H1 (cell line): Measurements from ENCODE around the gene HIBADH. TPM values are rescaled to one million over a fixed set of nuclear protein-coding genes. Genes with fewer than 3 reads are reported as not detected.

ENCODE experiments used
- CTCF ChIA-PET: fragments of 300-600 bp; sonication (Branson Sonifier 250); formaldehyde crosslinking; loops from one replicate; lab custom pipeline; 2021; ENCODE audit not compliant: partially characterized antibody; lab: Charles Lee
- POLR2A ChIA-PET: fragments of 300-600 bp; sonication (Branson Sonifier 250); formaldehyde crosslinking; loops from one replicate; lab custom pipeline; 2021; ENCODE audit warnings: inconsistent platforms; ENCODE audit not compliant: partially characterized antibody; lab: Charles Lee
- DNase-seq, 2 experiments: peaks; one replicate each; pipeline versions ENCODE4 v3.0.0 to v3.0.0-alpha.2; 2010 to 2022; ENCODE audit warnings: low spot score in 2 of 2, low read depth in 1 of 2, mixed read lengths in 1 of 2
- FAIRE-seq: peaks from 2 replicates; lab custom pipeline; 2011; peaks lifted over from hg19 to GRCh38; lab: Jason Lieb, UNC
- H2AFZ ChIP-seq: 2 replicates; pipeline ENCODE4 v1.8.1; 2012; ENCODE audit warnings: low read length, inconsistent platforms
- H2AK5ac ChIP-seq: 2 replicates; pipeline ENCODE4 v1.6.1; 2013; ENCODE audit warnings: low read depth, low read length
- H2BK120ac ChIP-seq: replicated peaks from 2 replicates; pipeline ENCODE3; 2013; ENCODE audit warnings: low read depth, low read length, inconsistent platforms
- H2BK12ac ChIP-seq: 2 replicates; pipeline ENCODE4 v1.6.1; 2013; ENCODE audit warnings: low read depth, low read length
- H2BK15ac ChIP-seq: 2 replicates; pipeline ENCODE4 v1.6.1; 2013; ENCODE audit warnings: low read length
- H2BK20ac ChIP-seq: 2 replicates; pipeline ENCODE4 v1.6.1; 2013; ENCODE audit warnings: low read length
- H2BK5ac ChIP-seq: 2 replicates; pipeline ENCODE4 v1.6.1; 2013; ENCODE audit warnings: low read depth, low read length
- H3K14ac ChIP-seq: 2 replicates; pipeline ENCODE4 v1.6.1; 2013; ENCODE audit warnings: inconsistent platforms; ENCODE audit not compliant: insufficient read length
- H3K18ac ChIP-seq: 2 replicates; pipeline ENCODE4 v1.6.1; 2013; ENCODE audit warnings: low read length; ENCODE audit errors: extremely low read depth
- H3K23ac ChIP-seq: 2 replicates; pipeline ENCODE4 v1.6.1; 2013; ENCODE audit warnings: inconsistent platforms; ENCODE audit not compliant: insufficient read length
- H3K23me2 ChIP-seq: 2 replicates; pipeline ENCODE4 v1.6.1; 2013; ENCODE audit warnings: low read depth, low read length
- H3K27ac ChIP-seq: 2 replicates; pipeline ENCODE4 v1.6.1; 2011; ENCODE audit warnings: low read depth, low read length, inconsistent platforms
- H3K27me3 ChIP-seq, 4 experiments: replicated peaks in 1 of 4; 1 replicate in 1 of 4; 2 replicates in 3 of 4; pipeline versions ENCODE4 v1.6.1 to v1.8.1; 2011 to 2013; ENCODE audit warnings: low read length in 3 of 4, mild to moderate bottlenecking in 3 of 4, inconsistent platforms in 2 of 4, mixed read lengths in 2 of 4, moderate library complexity in 1 of 4; ENCODE audit not compliant: control insufficient read depth in 3 of 4, insufficient read depth in 3 of 4; ENCODE audit errors: extremely low read depth in 1 of 4
- H3K36me3 ChIP-seq, 4 experiments: 2 replicates each; pipeline versions ENCODE4 v1.6.1 to v1.8.1; 2011 to 2013; ENCODE audit warnings: mild to moderate bottlenecking in 4 of 4, low read length in 3 of 4, moderate library complexity in 2 of 4, control low read depth in 1 of 4, inconsistent platforms in 1 of 4; ENCODE audit not compliant: insufficient read depth in 4 of 4, control insufficient read depth in 2 of 4
- H3K4ac ChIP-seq: replicated peaks from 2 replicates; pipeline ENCODE3; 2013; ENCODE audit warnings: low read length, low read depth, mixed read lengths, inconsistent platforms; ENCODE audit not compliant: insufficient read length
- H3K4me1 ChIP-seq, 4 experiments: replicated peaks in 1 of 4; 1 replicate in 1 of 4; 2 replicates in 3 of 4; pipeline versions ENCODE4 v1.6.1 to v1.8.1; 2011 to 2013; ENCODE audit warnings: low read length in 3 of 4, inconsistent platforms in 2 of 4, mixed read lengths in 1 of 4; ENCODE audit not compliant: insufficient read depth in 4 of 4, control insufficient read depth in 3 of 4
- H3K4me2 ChIP-seq, 2 experiments: 2 replicates each; pipeline versions ENCODE4 v1.6.1 to v1.8.1; 2011 to 2013; ENCODE audit warnings: low read depth in 2 of 2, low read length in 2 of 2, control low read depth in 1 of 2, inconsistent platforms in 1 of 2, mild to moderate bottlenecking in 1 of 2; ENCODE audit not compliant: insufficient read depth in 1 of 2
- H3K4me3 ChIP-seq, 4 experiments: fragments of 200-600, 300-600 bp in 1 of 4; sonication (generic), shearing (Covaris generic), sonication (Bioruptor Twin) in 1 of 4; 2 replicates each; pipeline versions ENCODE4 v1.5.1 to v1.8.1; 2011 to 2016; ENCODE audit warnings: low read length in 4 of 4, low read depth in 3 of 4, control low read depth in 2 of 4, inconsistent platforms in 2 of 4, mild to moderate bottlenecking in 2 of 4, mixed read lengths in 1 of 4, moderate library complexity in 1 of 4; ENCODE audit not compliant: insufficient read depth in 2 of 4; ENCODE audit errors: extremely low read depth in 1 of 4
- H3K56ac ChIP-seq: replicated peaks from 2 replicates; pipeline ENCODE3; 2013; ENCODE audit warnings: low read depth, mild to moderate bottlenecking, mixed read lengths, low read length, inconsistent platforms; ENCODE audit not compliant: insufficient read length
- H3K79me1 ChIP-seq: 2 replicates; pipeline ENCODE4 v1.6.1; 2013; ENCODE audit warnings: low read depth, low read length, control low read depth
- H3K79me2 ChIP-seq, 2 experiments: 2 replicates each; pipeline versions ENCODE4 v1.6.1 to v1.8.1; 2012 to 2013; ENCODE audit warnings: low read length in 2 of 2, mild to moderate bottlenecking in 2 of 2, inconsistent platforms in 1 of 2; ENCODE audit not compliant: insufficient read depth in 2 of 2, control insufficient read depth in 1 of 2
- H3K9ac ChIP-seq, 4 experiments: replicated peaks in 1 of 4; 1 replicate in 1 of 4; 2 replicates in 3 of 4; pipeline versions ENCODE4 v1.6.1 to v1.8.1; 2011 to 2013; ENCODE audit warnings: low read depth in 3 of 4, low read length in 3 of 4, control low read depth in 2 of 4, mild to moderate bottlenecking in 2 of 4, moderate library complexity in 2 of 4, inconsistent platforms in 1 of 4; ENCODE audit errors: extremely low read depth in 1 of 4
- H3K9me3 ChIP-seq, 2 experiments: 2 replicates each; pipeline versions ENCODE4 v1.6.1 to v1.8.1; 2012 to 2013; ENCODE audit warnings: mild to moderate bottlenecking in 2 of 2, moderate library complexity in 2 of 2, control low read depth in 1 of 2, inconsistent platforms in 1 of 2, low read depth in 1 of 2, low read length in 1 of 2, mixed read lengths in 1 of 2; ENCODE audit not compliant: insufficient read depth in 2 of 2
- H4K20me1 ChIP-seq, 2 experiments: replicated peaks in 1 of 2; 2 replicates each; pipeline versions ENCODE3 to v1.8.1; 2011 to 2013; ENCODE audit warnings: inconsistent platforms in 2 of 2, low read length in 2 of 2, mild to moderate bottlenecking in 1 of 2; ENCODE audit not compliant: insufficient read depth in 2 of 2, control insufficient read depth in 1 of 2
- H4K5ac ChIP-seq: 2 replicates; pipeline ENCODE4 v1.6.1; 2013; ENCODE audit warnings: low read length, low read depth, mixed read lengths, inconsistent platforms; ENCODE audit not compliant: insufficient read length
- H4K8ac ChIP-seq: 2 replicates; pipeline ENCODE4 v1.8.0; 2013; ENCODE audit warnings: mild to moderate bottlenecking, moderate library complexity, low read length, inconsistent platforms; ENCODE audit not compliant: insufficient read depth; ENCODE audit errors: extremely low read depth
- H4K91ac ChIP-seq: replicated peaks from 2 replicates; pipeline ENCODE3; 2013; ENCODE audit warnings: low read length, mixed read lengths, inconsistent platforms; ENCODE audit not compliant: insufficient read length
- whole genome bisulfite sequencing, 2 experiments: shearing (Covaris generic) in 1 of 2; methylation state at CpG; one replicate each; pipeline versions ENCODE4 v1.1.6 to v1.1.7; 2013 to 2015; ENCODE audit warnings: low lambda C conversion rate in 2 of 2, mixed read lengths in 2 of 2, inconsistent platforms in 1 of 2, low coverage in 1 of 2, missing lambda C conversion rate in 1 of 2; ENCODE audit not compliant: insufficient replicate concordance in 2 of 2, insufficient coverage in 1 of 2, insufficient read length in 1 of 2; ENCODE audit errors: extremely low coverage in 1 of 2, missing lambda C conversion rate in 1 of 2; 5-methylcytosine and 5-hydroxymethylcytosine counted together
- polyA plus RNA-seq, 7 experiments: library from polyadenylated mRNA; depleted of rRNA in 3 of 7; stranded (reverse) in 5 of 7; unstranded in 2 of 7; fragments of >200 nt in 5 of 7; fragments of 200-250 nt in 2 of 7; gene quantifications; 1 replicate in 5 of 7; 2 replicates in 1 of 7; 4 replicates in 1 of 7; pipeline versions ENCODE4 v1.2.1 to v1.2.3, GENCODE V29; 2011 to 2013; ENCODE audit warnings: missing spikeins in 2 of 7, mixed read lengths in 2 of 7
- total RNA-seq: library from RNA; stranded (reverse); fragmentation: NEBNext Ultra II Directional; extraction: Animal tissue kit (Norgen Biotek cat#: 25700); gene quantifications from 2 replicates; pipeline ENCODE4 v1.2.1, GENCODE V29; 2021

The HIBADH gene
- total and polyA plus RNA-seq, 2 of the 8 experiments (the other 6 are each of a cell fraction or from before 2014, with no cell fraction given) = 30.1 to 39.5 TPM

DNA sequence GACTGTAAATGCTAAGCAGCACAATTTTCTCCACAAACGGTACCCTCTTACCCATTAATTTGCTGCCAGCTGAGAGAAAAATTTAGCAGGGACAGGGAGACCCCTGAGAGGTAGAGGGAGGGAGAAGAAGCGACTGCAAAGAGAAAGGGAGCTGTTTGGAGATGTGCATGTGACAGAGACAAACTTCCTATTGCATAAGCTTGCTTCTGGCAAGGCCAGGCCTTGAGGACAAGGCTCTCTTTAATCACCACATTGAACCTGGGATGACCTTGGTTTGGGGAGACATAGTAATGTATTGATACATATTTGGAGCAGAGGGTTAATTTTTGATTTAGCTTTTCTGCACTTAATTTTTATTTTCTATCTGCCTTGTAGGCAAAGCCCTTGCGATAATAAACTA lies 31.1 kb upstream of the HIBADH start:
- Histone ChIP-seq H4K5ac (no peak overlapping the region), H3K79me1 (no peaks in the 10 kb centered on the region), H2BK5ac (no peak overlapping the region), H2BK120ac (no peak overlapping the region), H2BK15ac (no peak overlapping the region), H3K18ac (no peak overlapping the region), H3K4me3 (no peak overlapping the region), H3K4me1 (peaks cover 0 to 3% (median 0%) of the 10 kb centered on the region in 4 experiments; a peak in 2 of 7 replicates), H2AFZ (no peak overlapping the region), H2AK5ac (no peak overlapping the region), H3K27me3 (no peaks in the 10 kb centered on the region), H3K23ac (no peak overlapping the region), H3K27ac (no peak overlapping the region), H3K4ac (no peak overlapping the region), H4K8ac (no peak overlapping the region), H3K36me3 (no peaks in the 10 kb centered on the region), H3K9me3 (no peaks in the 10 kb centered on the region), H3K4me2 (no peak overlapping the region), H3K9ac (no peak overlapping the region; a peak in 1 of 7 replicates), H3K14ac (no peak overlapping the region), H2BK20ac (no peak overlapping the region), H3K23me2 (no peaks in the 10 kb centered on the region), H4K91ac (no peak overlapping the region), H4K20me1 (no peaks in the 10 kb centered on the region), H2BK12ac (no peak overlapping the region), H3K56ac (no peak overlapping the region), H3K79me2 (no peaks in the 10 kb centered on the region)
- CTCF ChIA-PET = interaction anchor here (0.8 to 0.9 kb wide), 3 partner anchors 17 to 91 kb away, joined by 3 to 5 read pairs (median 4); no protein-coding TSS in a partner anchor
- no peak for FAIRE-seq
- DNase-seq = no peak
- WGBS, 2 experiments = 82% methylated on average over 3 of the region's 3 CpGs; no CpG with 5 or more reads in 1 of the 2 experiments
- POLR2A ChIA-PET = interaction anchor here (1.2 kb wide), 1 partner anchor 71 kb away, joined by 3 read pairs; no protein-coding TSS in a partner anchor
